IPS DF 6.9 (cell line): ENCODE measurements around the gene DMKN.
A peak's percentile ranks its signal among the peaks of the same experiment; 100 is the strongest.

ENCODE experiments used
- DNase-seq: peaks from one replicate; pipeline ENCODE4 v3.0.0-alpha.2; 2013; ENCODE audit warnings: low read depth, low spot score
- H3K27ac ChIP-seq: one replicate; pipeline ENCODE4 v1.5.1; 2013; ENCODE audit warnings: low read length, control low read depth
- H3K27me3 ChIP-seq: 2 replicates; pipeline ENCODE4 v1.6.1; 2013; ENCODE audit warnings: mild to moderate bottlenecking, low read length; ENCODE audit not compliant: control insufficient read depth, insufficient read depth
- H3K36me3 ChIP-seq: 2 replicates; pipeline ENCODE4 v1.6.1; 2013; ENCODE audit warnings: low read length; ENCODE audit not compliant: control insufficient read depth, insufficient read depth
- H3K4me1 ChIP-seq: 2 replicates; pipeline ENCODE4 v1.6.1; 2013; ENCODE audit warnings: low read length; ENCODE audit not compliant: control insufficient read depth, insufficient read depth
- H3K4me3 ChIP-seq: 2 replicates; pipeline ENCODE4 v1.5.1; 2013; ENCODE audit warnings: mild to moderate bottlenecking, low read length
- H3K9me3 ChIP-seq: 2 replicates; pipeline ENCODE4 v1.6.1; 2013; ENCODE audit warnings: low read length, inconsistent platforms; ENCODE audit not compliant: control insufficient read depth, insufficient read depth
- WGBS: extraction: QIAGEN DNeasy Blood & Tissue Kit; methylation state at CpG from one replicate; pipeline ENCODE4 v1.1.7; 2013; ENCODE audit warnings: mixed read lengths, missing lambda C conversion rate; ENCODE audit not compliant: insufficient read length, insufficient coverage; 5-methylcytosine and 5-hydroxymethylcytosine counted together

Gene DMKN

GRCh38 chr19:35556846-35557538, 43.5 kb upstream of the DMKN start:
- Histone ChIP-seq H3K4me1 (peaks cover 5% of the 10 kb centered on the region; the same call in 1 of the 2 replicates), H3K27me3 (no peaks in the 10 kb centered on the region), H3K27ac (no peak overlapping the region), H3K9me3 (no peaks in the 10 kb centered on the region), H3K36me3 (no peaks in the 10 kb centered on the region), H3K4me3 (peak overlapping the region; percentile 70; the same call in 1 of the 2 replicates)
- no peak for DNase-seq
- no CpG with 5 or more reads among the region's 16 CpGs for WGBS

GRCh38 chr19:35556025-35556590, 42.7 kb upstream of the DMKN start:
- WGBS, result 100% methylated on average over 2 of the region's 9 CpGs
- Histone ChIP-seq H3K9me3 (no peaks in the 10 kb centered on the region), H3K27ac (no peak overlapping the region), H3K27me3 (no peaks in the 10 kb centered on the region), H3K4me3 (no peak overlapping the region), H3K36me3 (no peaks in the 10 kb centered on the region), H3K4me1 (peaks cover 5% of the 10 kb centered on the region; the same call in 1 of the 2 replicates)
- no peak for DNase-seq

GRCh38 chr19:35555301-35556005, 42.0 kb upstream of the DMKN start:
- H3K4me3 ChIP-seq, result no peak overlapping the region
- H3K27ac ChIP-seq, result no peak overlapping the region
- H3K9me3 ChIP-seq, result no peaks in the 10 kb centered on the region
- WGBS, result no CpG with 5 or more reads among the region's 30 CpGs
- no peaks in the 10 kb centered on the region for H3K27me3 ChIP-seq
- peaks cover 6% of the 10 kb centered on the region for H3K36me3 ChIP-seq
- no peak for DNase-seq
- H3K4me1 ChIP-seq, result peaks cover 5% of the 10 kb centered on the region; the same call in 1 of the 2 replicates

GRCh38 chr19:35554076-35554475, 40.6 kb upstream of the DMKN start:
- no peak for DNase-seq
- H3K4me1 ChIP-seq, result peaks cover 5% of the 10 kb centered on the region; the same call in 1 of the 2 replicates
- no peaks in the 10 kb centered on the region for H3K9me3 ChIP-seq
- no CpG with 5 or more reads among the region's 5 CpGs for WGBS
- H3K27ac ChIP-seq, result no peak overlapping the region
- H3K36me3 ChIP-seq, result peaks cover 6% of the 10 kb centered on the region
- H3K4me3 ChIP-seq, result no peak overlapping the region
- no peaks in the 10 kb centered on the region for H3K27me3 ChIP-seq

GRCh38 chr19:35553385-35554000, 40.0 kb upstream of the DMKN start:
- Histone ChIP-seq H3K36me3 (peaks cover 6% of the 10 kb centered on the region), H3K4me3 (no peak overlapping the region), H3K27ac (no peak overlapping the region), H3K4me1 (peaks cover 3% of the 10 kb centered on the region; the same call in 1 of the 2 replicates), H3K9me3 (no peaks in the 10 kb centered on the region), H3K27me3 (no peaks in the 10 kb centered on the region)
- no peak for DNase-seq
- WGBS, result no CpG with 5 or more reads among the region's 14 CpGs

GRCh38 chr19:35552534-35553384, 39.3 kb upstream of the DMKN start:
- no peak for DNase-seq
- H3K9me3 ChIP-seq, result no peaks in the 10 kb centered on the region
- no peaks in the 10 kb centered on the region for H3K27me3 ChIP-seq
- no peak overlapping the region for H3K4me3 ChIP-seq
- WGBS, result no CpG with 5 or more reads among the region's 13 CpGs
- no peak overlapping the region for H3K27ac ChIP-seq
- peaks cover 6% of the 10 kb centered on the region for H3K36me3 ChIP-seq
- peaks cover 2% of the 10 kb centered on the region; the same call in 1 of the 2 replicates for H3K4me1 ChIP-seq

GRCh38 chr19:35551091-35551810, 37.8 kb upstream of the DMKN start:
- Histone ChIP-seq H3K4me1 (no peaks in the 10 kb centered on the region; the same call in 1 of the 2 replicates), H3K27me3 (no peaks in the 10 kb centered on the region)
- WGBS, result no CpG with 5 or more reads among the region's 21 CpGs

GRCh38 chr19:35549879-35550523, 36.6 kb upstream of the DMKN start:
- Histone ChIP-seq H3K27ac (no peak overlapping the region), H3K9me3 (no peaks in the 10 kb centered on the region), H3K36me3 (peaks cover 12% of the 10 kb centered on the region), H3K27me3 (no peaks in the 10 kb centered on the region), H3K4me3 (no peak overlapping the region), H3K4me1 (no peaks in the 10 kb centered on the region; the same call in 1 of the 2 replicates)
- no CpG with 5 or more reads among the region's 15 CpGs for WGBS
- no peak for DNase-seq

More at GRCh38 chr19:35551091-35551810, 37.8 kb upstream of the DMKN start:
- no peaks in the 10 kb centered on the region for H3K9me3 ChIP-seq
- H3K27ac ChIP-seq, result no peak overlapping the region
- DNase-seq, result no peak
- H3K36me3 ChIP-seq, result peaks cover 12% of the 10 kb centered on the region
- H3K4me3 ChIP-seq, result no peak overlapping the region

DNA sequence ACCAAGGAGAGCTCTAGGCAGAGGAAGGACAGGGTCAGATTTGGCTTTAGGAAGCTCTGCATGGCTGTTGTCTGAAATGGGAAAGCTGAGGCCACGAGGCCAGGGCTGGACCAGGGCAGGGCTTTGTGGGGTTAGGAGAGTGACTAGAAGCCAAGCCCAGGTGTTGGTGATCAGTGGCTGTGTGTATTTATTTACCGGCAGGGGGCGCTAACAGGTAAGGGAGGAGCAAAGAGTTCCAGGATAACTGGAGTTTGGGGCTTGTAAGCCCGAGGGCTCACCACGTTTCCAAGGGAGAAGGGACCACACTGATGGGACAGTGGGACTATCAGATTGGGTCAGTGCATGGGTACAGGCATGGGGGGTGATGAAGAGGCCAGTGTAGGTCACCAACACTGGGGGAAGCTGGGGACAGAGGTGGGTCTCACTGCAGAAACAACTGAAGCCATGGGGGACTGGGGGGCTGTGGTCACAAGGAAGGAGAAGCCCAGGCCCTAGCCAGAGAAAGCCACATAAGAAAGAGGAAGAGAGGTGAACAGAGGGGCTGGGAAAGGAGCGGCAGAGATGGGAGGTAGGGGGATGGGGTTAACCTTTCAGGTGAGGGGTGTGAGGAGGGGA, 35.8 kb upstream of the DMKN start:
- H3K27ac ChIP-seq, result no peak overlapping the region
- no peak for DNase-seq
- H3K9me3 ChIP-seq, result no peaks in the 10 kb centered on the region
- WGBS, result no CpG with 5 or more reads among the region's 6 CpGs
- H3K27me3 ChIP-seq, result no peaks in the 10 kb centered on the region
- no peak overlapping the region for H3K4me3 ChIP-seq
- peaks cover 12% of the 10 kb centered on the region for H3K36me3 ChIP-seq
- H3K4me1 ChIP-seq, result no peaks in the 10 kb centered on the region; the same call in 1 of the 2 replicates
